ENCODE measurements around the gene KCMF1. TPM values are rescaled to one million over a fixed set of nuclear protein-coding genes. Genes with fewer than 3 reads are reported as not detected.
A peak's percentile ranks its signal among the peaks of the same experiment; 100 is the strongest.

KCMF1 gene
- total RNA-seq, 1 donor from 2014 or later = 96.6 TPM

GRCh38 chr2:84996909-84997308 is 25.9 kb downstream of the KCMF1 start:
- ChIA-PET CTCF (no interaction called here), POLR2A (interaction anchor here (1.1 to 1.2 kb wide), 2 partner anchors 9 to 51 kb away, joined by 3 read pairs; no protein-coding TSS in a partner anchor)
- no peak for DNase-seq
- ATAC-seq (ENCODE audit: low read depth) = no peak
- Mint-ChIP-seq H3K9me3 (no peaks in the 10 kb centered on the region), H3K27me3 (no peaks in the 10 kb centered on the region), H3K36me3 (ENCODE audit: low read depth) (peaks cover 7% of the 10 kb centered on the region), H3K4me1 (peaks cover 52% of the 10 kb centered on the region), H3K27ac (no peak overlapping the region), H3K4me3 (no peak overlapping the region)
- no peak for TF ChIP-seq CTCF (IDR thresholded peaks at IDR 0.05)
- intact Hi-C loops (cut with micrococcal nuclease) = loop anchor here (1.0 kb wide), 1 partner anchor 8 kb away; no protein-coding TSS in a partner anchor

GRCh38 chr2:84999553-84999955 is 28.6 kb downstream of the KCMF1 start:
- Mint-ChIP-seq H3K4me3 (peak overlapping the region; percentile 52), H3K4me1 (peaks cover 66% of the 10 kb centered on the region), H3K9me3 (no peaks in the 10 kb centered on the region), H3K27me3 (no peaks in the 10 kb centered on the region), H3K27ac (peak overlapping the region; percentile 75), H3K36me3 (ENCODE audit: low read depth) (peaks cover 10% of the 10 kb centered on the region)
- ATAC-seq (ENCODE audit: low read depth) (peak; percentile 37), DNase-seq (no peak)
- intact Hi-C loops (cut with micrococcal nuclease) = no loop called here
- TF ChIP-seq CTCF (IDR thresholded peaks at IDR 0.05) = no peak
- ChIA-PET CTCF (interaction anchor here (1.1 kb wide), 1 partner anchor 16 kb away, joined by 3 read pairs; no protein-coding TSS in a partner anchor), POLR2A (interaction anchor here (1.6 kb wide), 1 partner anchor 27 kb away, joined by 6 read pairs; no protein-coding TSS in a partner anchor)

GRCh38 chr2:85001595-85001994 is 30.6 kb downstream of the KCMF1 start:
- Mint-ChIP-seq H3K4me1 (peaks cover 61% of the 10 kb centered on the region), H3K27me3 (no peaks in the 10 kb centered on the region), H3K36me3 (ENCODE audit: low read depth) (peaks cover 13% of the 10 kb centered on the region), H3K4me3 (no peak overlapping the region), H3K27ac (peak overlapping the region; percentile 53), H3K9me3 (no peaks in the 10 kb centered on the region)
- intact Hi-C loops (cut with micrococcal nuclease) = no loop called here
- TF ChIP-seq CTCF (IDR thresholded peaks at IDR 0.05) = no peak
- ATAC-seq (ENCODE audit: low read depth) = no peak
- DNase-seq = no peak
- ChIA-PET POLR2A (interaction anchor here (0.6 kb wide), 1 partner anchor 1197 kb away, joined by 4 read pairs; no protein-coding TSS in a partner anchor), CTCF (interaction anchor here (1.6 kb wide), 1 partner anchor 76 kb away, joined by 3 read pairs; no protein-coding TSS in a partner anchor)

GRCh38 chr2:85002534-85002933 is 31.6 kb downstream of the KCMF1 start:
- TF ChIP-seq CTCF (IDR thresholded peaks at IDR 0.05) = no peak
- ATAC-seq (ENCODE audit: low read depth) = no peak
- H3K27ac Mint-ChIP-seq = no peak overlapping the region
- H3K4me1 Mint-ChIP-seq = peaks cover 61% of the 10 kb centered on the region
- POLR2A ChIA-PET = interaction anchor here (0.6 to 1.4 kb wide), 3 partner anchors 31 to 54 kb away, joined by 3 read pairs; partner anchors contain the start of gene KCMF1
- no peak overlapping the region for H3K4me3 Mint-ChIP-seq
- intact Hi-C loops (cut with micrococcal nuclease) = loop anchor here (2.0 kb wide), 1 partner anchor 14 kb away; no protein-coding TSS in a partner anchor
- H3K9me3 Mint-ChIP-seq = no peaks in the 10 kb centered on the region
- H3K27me3 Mint-ChIP-seq = no peaks in the 10 kb centered on the region
- CTCF ChIA-PET = interaction anchor here (0.6 to 0.9 kb wide), 2 partner anchors 9 to 77 kb away, joined by 3 to 4 read pairs; no protein-coding TSS in a partner anchor
- peaks cover 16% of the 10 kb centered on the region for H3K36me3 Mint-ChIP-seq (ENCODE audit: low read depth)
- DNase-seq = no peak

GRCh38 chr2:85008252-85008651 is 37.3 kb downstream of the KCMF1 start:
- DNase-seq (no peak), ATAC-seq (ENCODE audit: low read depth) (no peak)
- TF ChIP-seq CTCF (IDR thresholded peaks at IDR 0.05) = no peak
- CTCF ChIA-PET = no interaction called here
- no peak overlapping the region for H3K27ac Mint-ChIP-seq
- POLR2A ChIA-PET = no interaction called here
- intact Hi-C loops (cut with micrococcal nuclease) = no loop called here
- no peaks in the 10 kb centered on the region for H3K27me3 Mint-ChIP-seq
- no peak overlapping the region for H3K4me3 Mint-ChIP-seq
- peaks cover 3% of the 10 kb centered on the region for H3K9me3 Mint-ChIP-seq
- peaks cover 71% of the 10 kb centered on the region for H3K4me1 Mint-ChIP-seq
- H3K36me3 Mint-ChIP-seq (ENCODE audit: low read depth) = peaks cover 28% of the 10 kb centered on the region
